Activated T-helper 2 cell treated with anti-CD3 and anti-CD28 coated beads, Interferon-gamma antibody, Interleukin-2, Interleukin-4, amounts not matched to agents 10 μg/mL and 5 μg/mL and 100 μg/mL, durations not matched to agents 14 hours and 24 hours and 36 hours (primary cell): ENCODE measurements around the gene ARRDC5. TPM values are rescaled to one million over a fixed set of nuclear protein-coding genes. Genes with fewer than 3 reads are reported as not detected.
"Not testable (repeated sequence)": the region's sequence is repeated elsewhere in the genome, so short reads cannot be mapped to it uniquely, and the experiment has no call there.

ENCODE experiments used
- DNase-seq: peaks from one replicate; pipeline ENCODE4 v3.0.0; 2021; ENCODE audit warnings: low spot score
- H3K27ac Mint-ChIP-seq: one replicate; pipeline ENCODE4 v1.8.0; 2021; ENCODE audit warnings: mixed read lengths
- H3K27me3 Mint-ChIP-seq: one replicate; pipeline ENCODE4 v1.8.0; 2021; ENCODE audit warnings: low read depth, mixed read lengths
- H3K36me3 Mint-ChIP-seq: one replicate; pipeline ENCODE4 v1.8.0; 2021; ENCODE audit warnings: low read depth, mixed read lengths
- H3K4me1 Mint-ChIP-seq: one replicate; pipeline ENCODE4 v1.8.0; 2021; ENCODE audit warnings: low read depth, mixed read lengths
- H3K4me3 Mint-ChIP-seq: one replicate; pipeline ENCODE4 v1.8.0; 2021; ENCODE audit warnings: low read depth, mild to moderate bottlenecking, moderate library complexity, mixed read lengths
- H3K9me3 Mint-ChIP-seq: one replicate; pipeline ENCODE4 v1.8.0; 2021; ENCODE audit warnings: mixed read lengths
- intact Hi-C: fragments of 100-400 bp; cut with micrococcal nuclease; formaldehyde crosslinking; loops from one replicate; pipeline ENCODE4 v1.15.1; 2023
- total RNA-seq: library from RNA; stranded (reverse); gene quantifications from 2 replicates; pipeline ENCODE4 v1.2.3, GENCODE V29; 2022

ARRDC5 gene
- 0.23 and 0.27 TPM in 2 replicates for total RNA-seq

- no peak within 1 kb of the TSS for H3K27ac Mint-ChIP-seq
- H3K36me3 Mint-ChIP-seq = no peaks in the 10 kb centered on the region
- no peak for DNase-seq
- intact Hi-C loops = no loop called here
- no peaks in the 10 kb centered on the region for H3K9me3 Mint-ChIP-seq
- no peak within 1 kb of the TSS for H3K4me3 Mint-ChIP-seq
- no peaks in the 10 kb centered on the region for H3K27me3 Mint-ChIP-seq
- H3K4me1 Mint-ChIP-seq = no peaks in the 10 kb centered on the region
These were observed at the start of gene ARRDC5 for GRCh38 chr19:4902796-4903195. Gene ARRDC5 (minus strand): TSS chr19:4902896. CDS start chr19:4902825, 71 bp downstream.

GRCh38 chr19:4951656-4952055 lies 49.0 kb upstream of the ARRDC5 start:
- H3K27ac Mint-ChIP-seq = no peak overlapping the region
- H3K36me3 Mint-ChIP-seq = peaks cover 73% of the 10 kb centered on the region
- H3K27me3 Mint-ChIP-seq = no peaks in the 10 kb centered on the region
- no peaks in the 10 kb centered on the region for H3K9me3 Mint-ChIP-seq
- intact Hi-C loops = no loop called here
- no peak overlapping the region for H3K4me3 Mint-ChIP-seq
- H3K4me1 Mint-ChIP-seq = no peaks in the 10 kb centered on the region
- no peak for DNase-seq

- H3K27ac Mint-ChIP-seq, intact Hi-C loops, H3K4me1 Mint-ChIP-seq, DNase-seq, H3K9me3 Mint-ChIP-seq, H3K4me3 Mint-ChIP-seq, H3K27me3 Mint-ChIP-seq: not testable (repeated sequence)
- peaks cover 76% of the 10 kb centered on the region for H3K36me3 Mint-ChIP-seq
These were observed 48.0 kb upstream of the ARRDC5 start for GRCh38 chr19:4950650-4951049.

GRCh38 chr19:4941638-4942169 lies 39.0 kb upstream of the ARRDC5 start:
- intact Hi-C loops, H3K27me3 Mint-ChIP-seq: not testable (repeated sequence)

GRCh38 chr19:4939466-4939865 lies 36.8 kb upstream of the ARRDC5 start:
- Mint-ChIP-seq H3K36me3 (peaks cover 60% of the 10 kb centered on the region), H3K4me1 (no peaks in the 10 kb centered on the region), H3K27me3 (no peaks in the 10 kb centered on the region), H3K27ac (no peak overlapping the region), H3K4me3 (no peak overlapping the region), H3K9me3 (no peaks in the 10 kb centered on the region)
- intact Hi-C loops = no loop called here
- no peak for DNase-seq

More at GRCh38 chr19:4941638-4942169, 39.0 kb upstream of the ARRDC5 start:
- not testable (repeated sequence) for H3K4me3 Mint-ChIP-seq, DNase-seq, H3K27ac Mint-ChIP-seq, H3K9me3 Mint-ChIP-seq, H3K4me1 Mint-ChIP-seq
- peaks cover 58% of the 10 kb centered on the region for H3K36me3 Mint-ChIP-seq

- peaks cover 61% of the 10 kb centered on the region for H3K36me3 Mint-ChIP-seq
- H3K27me3 Mint-ChIP-seq, DNase-seq, H3K27ac Mint-ChIP-seq, intact Hi-C loops, H3K9me3 Mint-ChIP-seq, H3K4me1 Mint-ChIP-seq, H3K4me3 Mint-ChIP-seq: not testable (repeated sequence)
These were observed 35.8 kb upstream of the ARRDC5 start for GRCh38 chr19:4938461-4938860.

GRCh38 chr19:4937060-4937459 lies 34.4 kb upstream of the ARRDC5 start:
- Mint-ChIP-seq H3K27me3 (no peaks in the 10 kb centered on the region), H3K36me3 (peaks cover 66% of the 10 kb centered on the region), H3K27ac (peak overlapping the region; percentile 12), H3K4me3 (no peak overlapping the region), H3K4me1 (no peaks in the 10 kb centered on the region), H3K9me3 (no peaks in the 10 kb centered on the region)
- intact Hi-C loops = no loop called here
- no peak for DNase-seq

- no peaks in the 10 kb centered on the region for H3K9me3 Mint-ChIP-seq
- intact Hi-C loops = no loop called here
These were observed 32.7 kb upstream of the ARRDC5 start for GRCh38 chr19:4935444-4935843.

GRCh38 chr19:4933528-4933927 lies 30.8 kb upstream of the ARRDC5 start:
- Mint-ChIP-seq H3K9me3 (no peaks in the 10 kb centered on the region), H3K36me3 (peaks cover 71% of the 10 kb centered on the region), H3K27me3 (no peaks in the 10 kb centered on the region), H3K4me3 (no peak overlapping the region), H3K4me1 (no peaks in the 10 kb centered on the region), H3K27ac (no peak overlapping the region)
- intact Hi-C loops = no loop called here
- no peak for DNase-seq

More at GRCh38 chr19:4935444-4935843, 32.7 kb upstream of the ARRDC5 start:
- no peaks in the 10 kb centered on the region for H3K4me1 Mint-ChIP-seq
- no peak overlapping the region for H3K27ac Mint-ChIP-seq
- peaks cover 71% of the 10 kb centered on the region for H3K36me3 Mint-ChIP-seq
- no peak overlapping the region for H3K4me3 Mint-ChIP-seq
- no peaks in the 10 kb centered on the region for H3K27me3 Mint-ChIP-seq
- no peak for DNase-seq

GRCh38 chr19:4932711-4933110 lies 30.0 kb upstream of the ARRDC5 start:
- Mint-ChIP-seq H3K9me3 (no peaks in the 10 kb centered on the region), H3K27me3 (no peaks in the 10 kb centered on the region), H3K36me3 (peaks cover 63% of the 10 kb centered on the region), H3K4me1 (no peaks in the 10 kb centered on the region), H3K27ac (no peak overlapping the region), H3K4me3 (no peak overlapping the region)
- DNase-seq = no peak
- intact Hi-C loops = no loop called here

- no peaks in the 10 kb centered on the region for H3K4me1 Mint-ChIP-seq
These were observed 28.0 kb upstream of the ARRDC5 start for GRCh38 chr19:4930664-4931063.

GRCh38 chr19:4929186-4929585 lies 26.5 kb upstream of the ARRDC5 start:
- intact Hi-C loops = no loop called here
- Mint-ChIP-seq H3K27ac (no peak overlapping the region), H3K4me1 (peaks cover 2% of the 10 kb centered on the region), H3K4me3 (no peak overlapping the region), H3K27me3 (no peaks in the 10 kb centered on the region), H3K9me3 (no peaks in the 10 kb centered on the region), H3K36me3 (peaks cover 35% of the 10 kb centered on the region)
- DNase-seq = no peak

More at GRCh38 chr19:4930664-4931063, 28.0 kb upstream of the ARRDC5 start:
- Mint-ChIP-seq H3K4me3 (no peak overlapping the region), H3K9me3 (no peaks in the 10 kb centered on the region), H3K27ac (no peak overlapping the region), H3K27me3 (no peaks in the 10 kb centered on the region), H3K36me3 (peaks cover 44% of the 10 kb centered on the region)
- intact Hi-C loops = no loop called here
- no peak for DNase-seq

- intact Hi-C loops = no loop called here
- H3K36me3 Mint-ChIP-seq = peaks cover 34% of the 10 kb centered on the region
- H3K4me3 Mint-ChIP-seq = no peak overlapping the region
These were observed 20.6 kb upstream of the ARRDC5 start for GRCh38 chr19:4923276-4923747.

More at GRCh38 chr19:4923276-4923747, 20.6 kb upstream of the ARRDC5 start:
- DNase-seq = no peak
- Mint-ChIP-seq H3K27me3 (no peaks in the 10 kb centered on the region), H3K9me3 (no peaks in the 10 kb centered on the region), H3K27ac (no peak overlapping the region), H3K4me1 (peaks cover 8% of the 10 kb centered on the region)
